Limb (tissue), 2 donors: ENCODE measurements around the gene P2RY8.
A peak's percentile ranks its signal among the peaks of the same experiment; 100 is the strongest.

Experiments used
- DNase-seq, 2 donors: peaks; one replicate each; pipeline ENCODE4 v3.0.0-alpha.2; 2016; ENCODE audit errors: extremely low spot score in 2 of 2

P2RY8 gene

DNA sequence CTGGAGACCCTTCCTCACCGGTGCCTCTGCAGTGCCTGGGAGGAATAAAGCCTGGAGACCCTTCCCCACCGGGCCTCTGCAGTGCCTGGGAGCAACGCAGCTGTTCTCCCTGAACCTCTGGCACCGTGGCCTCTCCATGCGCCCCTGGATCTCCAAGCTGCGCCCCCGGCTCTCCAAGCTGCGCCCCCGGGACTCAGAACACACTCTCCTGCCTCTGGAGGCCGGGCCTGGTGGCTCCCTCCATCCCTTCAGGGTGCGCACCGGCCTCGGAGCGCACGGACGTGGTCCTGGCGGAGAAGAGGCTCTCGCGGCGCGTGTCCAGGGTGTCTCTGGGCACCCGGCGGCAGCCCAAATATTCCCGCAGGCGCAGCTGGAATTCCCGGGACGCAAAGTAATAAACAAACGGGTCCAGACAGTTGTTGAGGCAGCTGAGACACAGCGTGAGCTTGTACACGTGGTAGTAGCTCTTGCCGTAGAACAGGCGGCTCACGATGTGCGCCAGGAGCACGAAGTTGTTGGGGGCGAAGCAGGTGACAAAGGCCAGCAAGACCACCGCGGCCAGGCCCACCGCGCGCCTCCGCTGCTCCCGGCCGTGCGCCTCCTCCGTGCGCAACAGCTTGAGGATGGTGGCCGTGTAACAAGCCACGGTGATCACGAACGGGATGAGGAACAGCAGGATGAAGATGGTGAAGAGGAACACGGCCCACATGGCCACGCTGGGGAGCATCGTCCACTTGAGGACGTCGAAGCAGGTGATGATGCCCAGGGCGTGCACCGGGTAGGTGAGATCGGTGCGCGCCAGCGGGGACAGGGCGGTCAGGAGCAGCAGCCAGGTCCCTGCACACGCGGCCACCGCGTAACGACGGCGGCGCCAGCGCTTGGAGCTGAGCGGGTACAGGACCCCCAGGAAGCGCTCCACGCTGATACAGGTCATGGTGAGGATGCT lies 71.4 kb downstream of the P2RY8 start:
- DNase-seq = no peak

DNA sequence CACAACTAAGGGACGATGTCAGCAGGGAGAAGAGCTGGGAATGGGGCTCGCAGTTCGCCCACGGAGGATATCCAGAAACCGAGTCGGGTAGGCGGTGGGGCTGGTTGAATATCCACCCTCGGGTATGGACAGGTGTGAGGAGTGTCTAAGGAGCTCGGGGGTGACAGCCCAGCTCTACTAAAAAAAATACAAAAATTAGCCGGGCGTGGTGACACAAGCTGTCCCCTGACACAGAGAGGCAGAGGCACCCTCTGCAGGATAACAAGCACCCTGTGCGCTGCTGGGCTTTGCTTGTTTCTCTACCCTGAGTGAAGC lies 72.1 kb downstream of the P2RY8 start:
- DNase-seq = no peak

DNA sequence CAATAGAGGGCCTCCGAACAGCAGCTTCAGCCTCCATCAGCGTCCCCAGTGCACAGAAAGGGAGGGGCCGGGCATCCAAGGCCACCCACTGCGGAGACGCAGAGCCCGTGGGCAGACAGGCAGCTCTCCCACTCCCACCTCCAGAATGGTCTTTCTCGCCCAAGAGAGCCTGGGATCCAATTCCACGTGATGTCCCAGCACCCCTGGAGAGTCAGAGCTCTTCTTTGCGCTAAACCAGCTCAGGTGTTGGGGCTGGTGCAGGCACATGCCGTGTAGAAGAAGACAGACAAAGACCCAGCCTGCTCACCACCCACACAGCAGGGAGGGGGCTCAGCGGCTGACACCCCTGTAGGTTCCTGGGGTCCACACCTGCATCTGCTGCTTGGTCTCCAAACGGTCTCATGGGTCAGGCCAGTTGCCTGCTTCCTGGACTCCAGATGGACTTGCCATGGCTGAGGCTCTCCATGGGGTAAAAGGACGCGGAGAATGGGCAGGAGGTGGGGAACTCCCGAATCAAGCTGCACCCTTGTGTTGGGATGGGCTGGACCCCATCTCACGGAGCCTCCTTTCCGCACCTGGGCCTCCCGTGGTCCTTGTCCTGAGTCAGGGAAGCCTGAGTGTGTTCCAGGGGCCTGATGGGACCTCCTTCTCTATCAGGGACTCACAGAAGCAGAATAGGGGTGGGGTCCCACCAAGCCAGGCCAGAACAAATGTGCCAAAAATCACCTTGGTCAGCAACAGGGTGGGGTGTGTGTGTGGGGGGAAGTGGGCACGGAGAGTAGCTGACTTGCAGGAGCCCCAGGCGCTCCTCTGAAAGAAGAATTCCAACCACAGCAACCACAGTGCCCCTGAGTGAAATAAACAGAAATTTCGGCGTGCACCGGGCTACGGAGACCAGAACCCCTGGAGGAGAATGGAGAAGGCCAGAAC lies 72.7 kb downstream of the P2RY8 start:
- DNase-seq = no peak

DNA sequence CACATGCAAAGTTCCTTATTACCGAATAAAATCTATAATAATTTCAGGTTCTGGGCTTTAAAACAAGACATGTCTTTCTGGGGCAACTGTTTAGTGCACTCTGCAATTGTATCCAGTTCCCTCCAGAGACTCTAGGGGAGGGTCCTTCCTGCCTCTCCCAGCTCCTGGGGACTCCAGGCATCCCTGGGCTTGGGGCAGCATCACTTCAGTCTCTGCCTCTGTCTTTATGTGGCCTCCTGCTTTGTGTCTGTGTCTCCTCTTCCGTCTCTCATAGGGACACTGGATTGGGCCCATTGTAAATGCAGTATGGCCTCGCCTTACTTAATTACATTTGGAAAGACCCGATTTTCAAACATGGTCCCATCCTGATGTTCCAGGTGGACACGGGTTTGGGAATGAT lies 73.4 kb downstream of the P2RY8 start:
- no peak for DNase-seq

DNA sequence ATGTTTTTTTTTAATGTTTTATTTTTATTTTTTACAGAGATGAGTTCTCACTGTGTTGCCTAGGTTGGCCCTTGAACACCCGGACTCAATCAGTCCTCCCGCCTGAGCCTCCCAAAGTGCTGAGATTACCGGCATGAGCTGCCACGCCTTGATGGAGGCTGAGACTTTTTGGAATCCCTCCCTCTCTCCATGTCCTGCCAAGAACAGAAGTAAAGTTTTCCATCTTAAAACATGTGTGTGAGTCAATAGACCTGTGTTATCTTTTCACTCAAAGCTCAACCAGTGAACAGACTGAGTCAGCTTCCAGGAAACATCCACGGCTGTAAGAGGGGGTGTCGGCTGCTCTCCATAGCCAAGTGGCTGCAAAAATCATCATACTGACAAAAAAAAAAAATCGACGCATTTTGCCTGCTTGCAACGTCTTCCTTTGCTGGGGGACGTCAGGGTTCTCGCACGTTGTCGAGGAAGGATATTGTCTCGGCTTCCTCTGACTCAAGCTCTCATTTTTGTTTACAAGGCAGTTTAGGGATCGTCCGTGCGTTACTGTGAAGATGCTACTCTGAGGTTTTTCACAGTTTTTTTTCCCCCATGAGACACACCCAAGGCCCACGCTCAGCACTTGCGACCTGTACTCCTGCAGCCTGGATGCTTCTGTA lies 74.3 kb downstream of the P2RY8 start:
- DNase-seq = peak in 1 of 2 donors; percentile 18

DNA sequence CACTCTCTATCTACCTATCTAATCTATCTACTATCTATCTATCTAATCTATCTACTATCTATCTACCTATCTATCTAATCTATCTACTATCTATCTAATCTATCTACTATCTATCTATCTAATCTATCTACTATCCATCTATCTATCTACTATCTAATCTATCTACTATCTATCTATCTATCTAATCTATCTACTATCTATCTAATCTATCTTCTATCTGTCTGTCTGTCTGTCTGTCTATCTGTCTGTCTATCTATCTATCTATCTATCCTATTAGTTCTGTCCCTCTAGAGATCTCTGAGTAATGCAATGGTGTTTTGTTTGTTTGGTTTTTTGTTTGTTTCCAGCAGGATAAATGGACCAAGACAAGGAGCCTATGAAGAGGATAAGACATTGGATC lies 74.9 kb downstream of the P2RY8 start:
- DNase-seq = no peak

DNA sequence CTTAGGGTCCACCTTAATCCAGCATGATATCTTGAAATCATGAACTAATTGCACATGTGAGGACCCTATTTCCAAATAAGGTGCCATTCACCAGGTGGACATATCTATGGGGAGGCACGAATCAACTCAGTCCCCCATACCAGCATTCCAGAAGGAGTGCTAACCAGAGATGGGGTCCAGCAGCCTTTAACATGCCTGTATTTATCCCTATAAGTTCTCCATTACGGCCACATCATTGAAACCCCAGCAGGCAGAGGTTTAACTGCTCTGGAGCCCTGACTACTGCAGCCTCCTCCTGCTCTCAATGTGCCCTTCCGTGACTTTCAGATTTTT lies 81.1 kb downstream of the P2RY8 start:
- peak in 1 of 2 donors; percentile 13 for DNase-seq

DNA sequence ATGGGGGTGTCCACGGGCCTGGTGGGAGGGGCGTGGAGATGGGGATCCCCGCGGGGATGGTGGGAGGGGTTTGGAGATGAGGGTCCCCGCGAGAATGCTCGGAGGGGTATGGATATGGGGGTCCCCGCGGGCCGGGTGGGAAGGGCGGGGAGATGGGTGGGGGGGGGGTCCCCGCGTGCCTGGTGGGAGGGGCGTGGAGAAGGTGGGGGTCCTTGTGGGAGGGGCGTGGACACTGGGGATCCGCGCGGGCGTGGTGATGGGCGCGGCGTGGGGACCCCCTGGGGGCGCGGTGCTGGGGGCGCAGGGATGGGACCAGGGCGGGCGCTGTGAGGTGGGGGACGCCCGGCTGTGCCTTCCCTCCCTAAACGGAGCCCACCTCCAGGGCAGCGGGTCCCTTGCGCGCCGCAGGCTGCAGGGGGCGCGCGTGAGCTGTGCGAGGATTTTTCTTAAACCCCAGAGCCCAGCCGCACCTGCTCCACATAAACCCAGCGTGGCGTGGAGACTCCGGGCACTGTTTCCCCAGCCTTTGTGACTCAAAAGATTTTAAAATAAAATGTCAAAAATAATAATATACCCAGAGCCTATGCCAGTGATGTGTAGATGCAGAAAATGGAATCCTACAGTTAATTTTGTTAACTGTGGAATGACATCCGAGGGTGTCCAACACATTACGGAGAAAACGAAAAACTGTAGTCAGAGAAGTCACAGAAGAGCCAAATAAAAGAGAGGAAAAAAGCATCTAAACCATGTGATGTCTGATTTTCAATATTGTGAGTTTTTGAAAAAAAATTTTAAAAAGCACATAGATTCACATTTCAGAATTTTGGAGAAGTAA lies 82.8 kb downstream of the P2RY8 start:
- peak; percentile 66 to 93 for DNase-seq

DNA sequence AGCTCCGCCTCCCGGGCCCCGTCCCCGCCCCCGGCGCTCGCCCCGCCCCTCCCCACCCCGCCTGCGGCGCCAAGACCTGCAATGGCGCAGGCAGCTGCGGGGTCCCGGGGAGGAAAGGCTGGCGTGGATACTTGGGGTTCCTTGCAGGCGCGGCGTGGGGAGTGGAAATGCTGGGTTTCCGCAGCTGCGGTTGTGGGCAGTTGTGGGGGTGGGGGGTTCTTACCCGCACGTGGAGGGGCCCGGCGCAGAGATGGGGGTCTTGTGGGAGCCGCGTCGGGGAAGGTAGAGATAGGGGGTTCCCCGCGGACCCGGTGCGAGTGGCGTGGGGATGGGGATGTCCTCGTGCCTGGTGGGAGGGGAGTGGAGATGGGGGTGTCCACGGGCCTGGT lies 83.6 kb downstream of the P2RY8 start:
- DNase-seq = no peak

DNA sequence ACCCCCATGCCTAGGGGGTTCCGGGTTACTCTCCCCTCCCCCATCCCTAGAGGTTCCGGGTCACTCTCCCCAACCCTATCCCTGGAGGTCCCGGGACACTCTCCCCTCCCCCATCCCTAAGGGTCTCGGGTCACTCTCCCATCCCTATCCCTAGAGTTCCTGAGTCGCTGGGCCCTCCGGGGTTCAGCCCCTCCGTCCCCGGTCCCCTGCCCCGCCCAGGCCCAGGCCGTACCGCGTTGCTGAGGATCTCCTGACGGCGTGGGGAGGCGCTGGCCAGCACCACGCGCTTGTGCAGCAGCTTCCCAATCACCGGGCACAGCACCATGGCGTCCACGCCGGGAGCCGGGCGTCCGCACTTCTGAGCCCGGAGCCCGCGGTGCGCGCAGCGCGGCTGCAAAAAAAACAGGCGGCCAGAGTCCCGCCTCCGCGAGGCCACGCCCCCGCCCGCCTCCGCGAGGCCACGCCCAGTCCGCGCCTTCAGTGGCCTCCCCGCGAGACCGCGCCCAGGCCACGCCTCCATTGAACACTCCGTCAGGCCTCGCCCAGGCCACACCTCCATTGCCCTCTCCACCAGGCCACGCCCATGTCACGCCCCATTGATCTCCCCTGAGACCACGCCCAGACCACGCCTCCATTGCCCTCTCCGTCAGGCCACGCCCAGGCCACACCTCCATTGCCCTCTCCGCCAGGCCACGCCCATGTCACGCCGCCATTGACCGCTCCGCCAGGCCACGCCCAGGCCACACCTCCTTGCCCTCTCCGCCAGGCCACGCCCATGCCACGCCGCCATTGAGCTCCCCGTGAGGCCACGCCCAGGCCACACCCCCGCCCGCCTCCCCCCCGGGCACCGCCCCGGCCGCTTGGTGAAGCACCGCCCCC lies 84.2 kb downstream of the P2RY8 start, which contains the start of gene ASMTL:
TSS of gene ASMTL (minus strand) at position 394 of the 879 bp plus-strand sequence. CDS start at position 325, 69 bp downstream.
- DNase-seq = peak; percentile 99 to 100

DNA sequence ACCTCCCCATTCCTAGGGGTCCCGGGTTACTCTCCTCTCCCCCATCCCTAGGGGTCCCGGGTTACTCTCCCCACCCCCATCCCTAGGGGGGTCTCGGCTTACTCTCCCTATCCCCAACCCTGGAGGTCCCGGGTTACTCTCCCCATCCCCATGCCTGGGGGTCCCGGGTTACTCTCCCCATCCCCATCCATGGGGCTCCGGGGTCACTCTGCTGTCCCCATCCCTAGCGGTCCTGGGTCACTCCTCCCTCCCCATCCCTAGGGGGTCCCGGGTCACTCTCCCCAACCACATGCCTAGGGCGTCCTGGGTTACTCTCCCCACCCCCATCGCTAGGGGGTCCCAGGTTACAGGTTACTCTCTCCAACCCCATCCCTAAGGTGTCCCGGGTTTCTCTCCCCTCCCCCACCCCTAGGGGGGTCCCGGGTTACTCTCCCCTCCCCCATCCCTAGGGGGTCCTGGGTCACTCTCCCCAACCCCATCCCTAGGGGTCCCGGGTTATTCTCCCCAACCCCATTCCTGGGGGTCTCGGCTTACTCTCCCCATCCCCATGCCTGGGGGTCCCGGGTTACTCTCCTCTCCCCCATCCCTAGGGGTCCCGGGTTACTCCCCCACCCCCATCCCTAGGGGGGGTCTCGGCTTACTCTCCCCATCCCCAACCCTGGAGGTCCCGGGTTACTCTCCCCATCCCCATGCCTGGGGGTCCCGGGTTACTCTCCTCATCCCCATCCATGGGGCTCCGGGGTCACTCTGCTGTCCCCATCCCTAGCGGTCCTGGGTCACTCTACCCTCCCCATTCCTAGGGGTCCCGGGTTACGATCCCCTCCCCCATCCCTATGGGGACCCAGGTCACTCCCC lies 85.1 kb downstream of the P2RY8 start:
- peak in 1 of 2 donors; percentile 65 for DNase-seq

DNA sequence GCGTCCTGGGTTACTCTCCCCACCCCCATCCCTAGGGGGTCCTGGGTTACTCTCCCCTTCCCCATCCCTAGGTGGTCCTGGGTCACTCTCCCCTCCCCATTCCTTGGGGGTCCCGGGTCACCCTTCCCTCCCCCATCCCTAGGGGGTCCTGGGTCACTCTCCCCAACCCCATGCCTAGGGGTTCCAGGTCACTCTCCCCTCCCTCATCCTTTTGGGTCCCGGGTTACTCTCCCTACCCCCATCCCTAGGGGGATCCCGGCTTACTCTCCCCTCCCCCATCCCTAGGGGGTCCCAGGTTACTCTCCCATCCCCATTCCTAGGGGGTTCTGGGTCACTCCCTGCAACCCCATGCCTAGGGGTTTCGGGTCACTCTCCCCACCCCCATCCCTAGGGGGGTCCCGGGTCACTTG lies 85.7 kb downstream of the P2RY8 start:
- no peak for DNase-seq

DNA sequence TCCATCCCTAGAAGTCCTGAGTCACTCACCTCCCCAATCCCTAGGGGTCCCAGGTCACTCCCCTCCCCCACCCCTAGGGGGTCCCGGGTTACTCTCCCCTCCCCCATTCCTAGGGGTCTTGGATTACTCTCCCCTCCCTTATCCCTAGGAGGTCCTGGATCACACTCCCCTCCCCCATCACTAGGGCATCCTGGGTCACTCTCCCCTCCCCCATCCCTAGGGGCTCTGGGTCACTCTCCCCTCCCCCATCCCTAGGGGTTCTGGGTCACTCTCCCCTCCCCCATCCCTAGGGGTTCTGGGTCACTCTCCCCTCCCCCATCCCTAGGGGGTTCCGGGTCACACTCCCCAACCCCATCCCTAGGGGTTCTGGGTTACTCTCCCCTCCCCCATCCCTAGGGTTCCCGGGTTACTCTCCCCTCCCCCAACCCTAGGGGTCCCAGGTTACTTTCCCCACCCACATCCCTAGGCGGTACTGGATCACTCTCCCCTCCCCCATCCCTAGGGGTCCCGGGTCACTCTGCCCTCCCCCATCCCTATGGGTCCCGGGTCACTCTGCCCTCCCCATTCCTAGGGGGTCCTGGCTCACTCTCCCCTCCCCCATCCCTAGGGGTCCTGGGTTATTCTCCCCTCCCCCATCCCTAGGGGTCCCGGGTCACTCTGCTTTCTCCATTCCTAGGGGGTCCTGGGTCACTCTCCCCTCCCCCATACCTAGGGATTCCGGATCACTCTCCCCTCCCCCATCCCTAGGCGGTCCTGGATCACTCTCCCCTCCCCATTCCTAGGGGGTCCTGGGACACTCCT lies 86.4 kb downstream of the P2RY8 start:
- peak in 1 of 2 donors; percentile 48 for DNase-seq

DNA sequence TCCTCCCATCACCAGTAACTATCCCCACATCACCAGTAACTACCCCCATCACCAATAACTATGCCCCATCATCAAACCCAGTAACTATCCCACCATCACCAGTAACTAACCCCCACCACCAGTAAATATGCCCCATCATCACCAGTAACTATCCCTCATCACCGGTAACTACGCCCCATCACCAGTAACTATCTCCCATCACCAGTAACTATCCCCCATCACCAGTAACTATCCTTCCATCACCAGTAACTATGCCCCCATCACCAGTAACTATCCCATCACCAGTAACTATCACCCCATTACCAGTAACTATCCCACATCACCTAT lies 87.2 kb downstream of the P2RY8 start:
- no peak for DNase-seq

DNA sequence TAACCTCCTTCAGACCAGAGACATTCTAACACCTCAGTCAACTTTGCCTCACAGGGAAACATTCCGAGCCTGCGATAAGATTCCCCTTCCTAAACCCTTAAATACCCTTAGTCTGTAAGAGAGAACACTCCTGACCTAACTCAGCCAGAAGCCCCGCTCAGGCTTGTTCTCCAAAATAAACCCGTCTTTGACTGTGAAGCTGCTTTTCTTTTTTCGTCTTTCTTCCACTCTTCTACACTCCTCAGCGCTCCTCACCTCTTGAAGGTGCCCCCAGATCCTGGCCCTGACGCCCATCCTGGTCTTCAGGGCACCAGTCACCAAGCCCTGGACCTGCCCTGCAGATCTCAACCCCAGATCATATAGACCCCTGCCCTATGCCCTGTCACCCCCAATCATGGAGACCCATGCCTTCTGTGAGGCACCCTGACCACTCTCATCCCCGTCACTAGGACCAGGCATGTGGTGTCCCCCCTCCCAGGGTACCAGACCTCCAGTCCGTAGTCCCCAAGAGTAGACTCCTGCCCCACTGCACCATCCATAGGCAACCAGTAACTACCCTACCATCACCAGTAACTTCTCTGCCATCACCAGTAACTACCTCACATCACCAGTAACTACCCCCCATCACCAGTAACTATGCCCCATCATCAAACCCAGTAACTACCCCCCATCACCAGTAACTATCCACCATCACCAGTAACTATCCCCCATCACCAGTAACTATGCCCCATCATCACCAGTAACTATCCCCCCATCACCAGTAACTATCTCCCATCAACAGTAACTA lies 87.8 kb downstream of the P2RY8 start:
- peak in 1 of 2 donors; percentile 20 for DNase-seq

DNA sequence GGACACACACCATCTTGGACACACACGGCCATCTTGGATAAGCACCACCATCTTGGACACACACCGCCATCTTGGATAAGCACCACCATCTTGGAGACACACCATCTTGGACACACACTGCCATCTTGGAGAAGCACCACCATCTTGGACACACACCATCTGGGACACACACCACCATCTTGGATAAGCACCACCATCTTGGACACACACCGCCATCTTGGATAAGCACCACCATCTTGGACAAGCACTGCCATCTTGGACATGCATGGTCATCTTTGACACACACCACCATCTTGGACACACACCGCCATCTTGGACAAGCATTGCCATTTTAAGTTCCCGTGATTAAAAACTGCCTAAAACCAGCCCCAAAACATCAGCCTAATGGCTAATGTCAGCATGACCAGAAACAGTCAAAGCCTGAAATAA lies 88.4 kb downstream of the P2RY8 start:
- DNase-seq = peak in 1 of 2 donors; percentile 16

DNA sequence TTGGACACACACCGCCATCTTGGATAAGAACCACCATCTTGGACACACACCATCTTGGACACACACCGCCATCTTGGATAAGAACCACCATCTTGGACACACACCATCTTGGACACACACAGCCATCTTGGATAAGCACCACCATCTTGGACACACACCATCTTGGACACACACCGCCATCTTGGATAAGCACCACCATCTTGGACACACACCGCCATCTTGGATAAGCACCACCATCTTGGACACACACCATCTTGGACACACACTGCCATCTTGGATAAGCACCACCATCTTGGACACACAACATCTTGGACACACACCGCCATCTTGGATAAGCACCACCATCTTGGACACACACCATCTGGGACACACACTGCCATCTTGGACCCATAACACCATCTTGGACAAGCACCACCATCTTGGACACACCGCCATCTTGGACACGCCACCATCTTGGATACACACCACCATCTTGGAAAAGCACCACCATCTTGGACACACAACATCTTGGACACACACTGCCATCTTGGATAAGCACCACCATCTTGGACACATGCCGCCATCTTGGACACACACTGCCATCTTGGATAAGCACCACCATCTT lies 88.9 kb downstream of the P2RY8 start:
- DNase-seq = peak in 1 of 2 donors; percentile 10
